HepG2 (cell line): ENCODE results near the gene UAP1L1. TPM values are rescaled to one million over a fixed set of nuclear protein-coding genes. Genes with fewer than 3 reads are reported as not detected.

ENCODE experiments used
- FOSL2 ChIP-seq: sonication (generic); formaldehyde crosslinking; IDR thresholded peaks from 2 replicates; pipeline ENCODE4 v1.4.0; 2020; ENCODE audit warnings: missing genetic modification reagents
- FOXC1 ChIP-seq: sonication (generic); formaldehyde crosslinking; IDR thresholded peaks from 2 replicates; pipeline ENCODE4 v1.8.0; 2022; ENCODE audit warnings: mild to moderate bottlenecking, missing genetic modification reagents, borderline replicate concordance
- HES4 ChIP-seq: sonication (generic); formaldehyde crosslinking; IDR thresholded peaks from 2 replicates; pipeline ENCODE4 v1.9.0; 2021; ENCODE audit warnings: mild to moderate bottlenecking, missing genetic modification reagents, borderline replicate concordance
- HINFP ChIP-seq: sonication (generic); formaldehyde crosslinking; IDR thresholded peaks from 2 replicates; pipeline ENCODE4 v1.4.0; 2020; ENCODE audit warnings: low read depth, mild to moderate bottlenecking, missing genetic modification reagents
- IKZF5 ChIP-seq: IDR thresholded peaks from 2 replicates; pipeline ENCODE4 v1.6.1; 2018; ENCODE audit warnings: missing genetic modification reagents, mild to moderate bottlenecking, missing compliant biosample characterization
- JUN ChIP-seq: sonication (generic); formaldehyde crosslinking; IDR thresholded peaks from 2 replicates; pipeline ENCODE4 v1.4.0; 2020; ENCODE audit warnings: mild to moderate bottlenecking, missing genetic modification reagents
- KDM1A ChIP-seq: IDR thresholded peaks from 2 replicates; pipeline ENCODE4 v1.6.1; 2016; ENCODE audit warnings: missing compliant biosample characterization
- KLF16 ChIP-seq, 2 experiments: sonication (generic) in 1 of 2; formaldehyde crosslinking in 1 of 2; IDR thresholded peaks; 2 replicates each; pipeline versions ENCODE4 v1.6.1 to v1.8.0; 2016 to 2023; ENCODE audit warnings: missing genetic modification reagents in 2 of 2, missing compliant biosample characterization in 1 of 2
- RARG ChIP-seq: sonication (generic); formaldehyde crosslinking; IDR thresholded peaks from 2 replicates; pipeline ENCODE4 v1.4.0; 2020; ENCODE audit warnings: low read depth, mild to moderate bottlenecking, missing genetic modification reagents
- REL ChIP-seq: sonication (generic); formaldehyde crosslinking; conservative IDR thresholded peaks from 2 replicates; pipeline ENCODE4 v1.8.0; 2022; ENCODE audit warnings: mild to moderate bottlenecking, missing genetic modification reagents, moderate library complexity
- TAF15 ChIP-seq: fragments of 200-400 bp; formaldehyde crosslinking; IDR thresholded peaks from one replicate; pipeline ENCODE4 v1.6.1; 2018; ENCODE audit warnings: mild to moderate bottlenecking, low read depth, low read length; ENCODE audit not compliant: poor library complexity, severe bottlenecking
- TEF ChIP-seq: sonication (generic); formaldehyde crosslinking; IDR thresholded peaks from 2 replicates; pipeline ENCODE4 v1.5.0; 2020; ENCODE audit warnings: missing genetic modification reagents
- ZBTB4 ChIP-seq: sonication (generic); formaldehyde crosslinking; IDR thresholded peaks from 2 replicates; pipeline ENCODE4 v1.4.0; 2020; ENCODE audit warnings: missing genetic modification reagents, mild to moderate bottlenecking, borderline replicate concordance
- ZFP41 ChIP-seq: sonication (generic); formaldehyde crosslinking; IDR thresholded peaks from 2 replicates; pipeline ENCODE4 v1.4.0; 2020; ENCODE audit warnings: mild to moderate bottlenecking, missing genetic modification reagents, borderline replicate concordance
- ZFX ChIP-seq: sonication (generic); formaldehyde crosslinking; IDR thresholded peaks from 2 replicates; pipeline ENCODE4 v1.4.0; 2020; ENCODE audit warnings: mild to moderate bottlenecking, low read depth, missing genetic modification reagents, moderate library complexity
- ZNF101 ChIP-seq: sonication (generic); formaldehyde crosslinking; IDR thresholded peaks from 2 replicates; pipeline ENCODE4 v1.4.0; 2020; ENCODE audit warnings: mild to moderate bottlenecking, low read depth, missing genetic modification reagents, borderline replicate concordance
- ZNF556 ChIP-seq: sonication (generic); formaldehyde crosslinking; IDR thresholded peaks from 2 replicates; pipeline ENCODE4 v1.4.0; 2020; ENCODE audit warnings: mild to moderate bottlenecking, missing genetic modification reagents, borderline replicate concordance
- ZNF562 ChIP-seq: sonication (generic); formaldehyde crosslinking; IDR thresholded peaks from 2 replicates; pipeline ENCODE4 v1.8.0; 2022; ENCODE audit warnings: missing genetic modification reagents, borderline replicate concordance
- ZNF572 ChIP-seq: sonication (generic); formaldehyde crosslinking; IDR thresholded peaks from 2 replicates; pipeline ENCODE4 v1.5.1; 2020; ENCODE audit warnings: mild to moderate bottlenecking, missing genetic modification reagents
- ZNF747 ChIP-seq: sonication (generic); formaldehyde crosslinking; IDR thresholded peaks from 2 replicates; pipeline ENCODE4 v1.8.1; 2023; ENCODE audit warnings: missing genetic modification reagents, mild to moderate bottlenecking, borderline replicate concordance
- ZNF772 ChIP-seq: sonication (generic); formaldehyde crosslinking; IDR thresholded peaks from 2 replicates; pipeline ENCODE4 v1.5.0; 2020; ENCODE audit warnings: mild to moderate bottlenecking, missing genetic modification reagents
- ZNF883 ChIP-seq: sonication (generic); formaldehyde crosslinking; IDR thresholded peaks from 2 replicates; pipeline ENCODE4 v1.5.1; 2020; ENCODE audit warnings: mild to moderate bottlenecking, missing genetic modification reagents; ENCODE audit errors: not compliant biosample characterization
- polyA plus RNA-seq, 8 experiments: library from polyadenylated mRNA; depleted of rRNA in 3 of 8; stranded (reverse) in 7 of 8; unstranded in 1 of 8; fragments of >200 nt; fragmentation: Illumina TruSeq in 4 of 8; extraction: Trizol in 4 of 8; gene quantifications; 2 replicates each; pipeline versions ENCODE4 v1.2.1 to v1.2.3, GENCODE V29; 2011 to 2016; ENCODE audit warnings: low read depth in 4 of 8, missing spikeins in 1 of 8, mixed read lengths in 1 of 8; ENCODE audit not compliant: insufficient read depth in 1 of 8
- total RNA-seq, 5 experiments: library from RNA; depleted of rRNA; stranded (reverse); fragments of >200 nt; fragmentation: Illumina TruSeq; extraction: Trizol; gene quantifications; 2 replicates each; pipeline ENCODE4 v1.2.3, GENCODE V29; 2016; ENCODE audit warnings: low read depth in 1 of 5

UAP1L1 gene
- total and polyA plus RNA-seq, 2 of the 13 experiments (the other 11 are each of a cell fraction or from before 2014, with no cell fraction given), result 5.4 to 6.4 TPM

GRCh38 chr9:137052998-137053943 is 24.0 kb upstream of the UAP1L1 start (continued):
- TF ChIP-seq ZNF101 (CRISPR knock-in tag) (no peak), JUN (no peak), REL (CRISPR knock-in tag) (no peak), ZNF883 (CRISPR knock-in tag) (no peak), KLF16 (CRISPR knock-in tag; IDR thresholded peaks at IDR 0.05) (0 out of 4 replicates have a peak, but pooled peaks of 1 of the 2 experiments have one; percentile 17), ZBTB4 (CRISPR knock-in tag) (0 out of 2 replicates have a peak, but pooled peaks have one; percentile 44), RARG (CRISPR knock-in tag) (no peak), ZNF562 (CRISPR knock-in tag) (no peak), TEF (CRISPR knock-in tag) (no peak), HINFP (0 out of 2 replicates have a peak, but pooled peaks have one; percentile 25), HES4 (0 out of 2 replicates have a peak, but pooled peaks have one; percentile 9), ZFX (CRISPR knock-in tag) (peak; percentile 61; the same call in 1 of the 2 replicates), ZNF747 (CRISPR knock-in tag) (peak; percentile 62; the same call in 1 of the 2 replicates), TAF15 (no peak), ZNF572 (CRISPR knock-in tag) (peak; percentile 31; the same call in 1 of the 2 replicates), ZFP41 (CRISPR knock-in tag) (no peak), FOSL2 (CRISPR knock-in tag) (no peak), KDM1A (CRISPR knock-in tag) (no peak), ZNF772 (CRISPR knock-in tag) (no peak), ZNF556 (CRISPR knock-in tag) (no peak), IKZF5 (CRISPR knock-in tag) (no peak), FOXC1 (CRISPR knock-in tag) (no peak)
